Nephron (organoid): Measurements from ENCODE around the gene KCNC2.

Experiments used
- H3K27ac Mint-ChIP-seq, 3 experiments: 2 replicates each; pipeline ENCODE4 v1.8.0; 2020; ENCODE audit warnings: mixed read lengths in 3 of 3, mild to moderate bottlenecking in 2 of 3, moderate library complexity in 1 of 3
- H3K27me3 Mint-ChIP-seq: 2 replicates; pipeline ENCODE4 v1.8.0; 2021; ENCODE audit warnings: low read depth, mild to moderate bottlenecking, moderate library complexity, mixed read lengths
- H3K36me3 Mint-ChIP-seq: 2 replicates; pipeline ENCODE4 v1.8.0; 2020; ENCODE audit warnings: low read depth, mixed read lengths
- H3K4me1 Mint-ChIP-seq: 2 replicates; pipeline ENCODE4 v1.8.0; 2020; ENCODE audit warnings: mixed read lengths
- H3K4me3 Mint-ChIP-seq, 3 experiments: 2 replicates each; pipeline ENCODE4 v1.8.0; 2020; ENCODE audit warnings: mild to moderate bottlenecking in 3 of 3, mixed read lengths in 3 of 3, moderate library complexity in 2 of 3
- H3K9me3 Mint-ChIP-seq: 2 replicates; pipeline ENCODE4 v1.8.0; 2020; ENCODE audit warnings: mixed read lengths
- TF ChIP-seq, protein P1 (sequence below), 3 experiments: fragments of 200-600 bp; sonication (generic); IDR thresholded peaks; one replicate each; pipeline ENCODE4 v1.5.0; 2021; ENCODE audit warnings: antibody characterized with exemption in 3 of 3; ENCODE audit not compliant: unreplicated experiment in 3 of 3

Gene KCNC2

DNA sequence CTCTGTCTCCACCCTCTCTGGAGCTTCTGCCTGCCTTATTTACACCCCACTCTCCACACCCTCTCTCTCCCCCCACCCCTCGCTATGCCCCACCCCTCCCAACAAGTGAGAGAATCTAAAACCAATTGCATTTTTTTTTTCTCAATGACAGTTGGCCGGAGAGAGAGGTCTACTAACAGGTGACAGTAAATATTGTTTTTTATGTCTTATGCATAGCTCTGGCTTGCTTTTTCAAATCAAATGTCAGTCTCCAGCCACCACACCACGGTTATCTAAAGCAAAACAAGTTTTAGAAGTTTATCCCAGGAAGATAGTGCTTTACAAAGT, at the start of gene KCNC2:
KCNC2 (minus strand) TSS at position 28 of the 327 bp plus-strand sequence.
- H3K36me3 Mint-ChIP-seq, result no peaks in the 10 kb centered on the region
- no peak within 1 kb of the TSS for H3K27ac Mint-ChIP-seq
- H3K4me3 Mint-ChIP-seq, result peak within 1 kb of the TSS; percentile 70 to 81 (median 72)
- peaks cover 66% of the 10 kb centered on the region for H3K27me3 Mint-ChIP-seq
- peaks cover 7% of the 10 kb centered on the region for H3K9me3 Mint-ChIP-seq
- H3K4me1 Mint-ChIP-seq, result no peaks in the 10 kb centered on the region
- TF ChIP-seq, protein P1, sequence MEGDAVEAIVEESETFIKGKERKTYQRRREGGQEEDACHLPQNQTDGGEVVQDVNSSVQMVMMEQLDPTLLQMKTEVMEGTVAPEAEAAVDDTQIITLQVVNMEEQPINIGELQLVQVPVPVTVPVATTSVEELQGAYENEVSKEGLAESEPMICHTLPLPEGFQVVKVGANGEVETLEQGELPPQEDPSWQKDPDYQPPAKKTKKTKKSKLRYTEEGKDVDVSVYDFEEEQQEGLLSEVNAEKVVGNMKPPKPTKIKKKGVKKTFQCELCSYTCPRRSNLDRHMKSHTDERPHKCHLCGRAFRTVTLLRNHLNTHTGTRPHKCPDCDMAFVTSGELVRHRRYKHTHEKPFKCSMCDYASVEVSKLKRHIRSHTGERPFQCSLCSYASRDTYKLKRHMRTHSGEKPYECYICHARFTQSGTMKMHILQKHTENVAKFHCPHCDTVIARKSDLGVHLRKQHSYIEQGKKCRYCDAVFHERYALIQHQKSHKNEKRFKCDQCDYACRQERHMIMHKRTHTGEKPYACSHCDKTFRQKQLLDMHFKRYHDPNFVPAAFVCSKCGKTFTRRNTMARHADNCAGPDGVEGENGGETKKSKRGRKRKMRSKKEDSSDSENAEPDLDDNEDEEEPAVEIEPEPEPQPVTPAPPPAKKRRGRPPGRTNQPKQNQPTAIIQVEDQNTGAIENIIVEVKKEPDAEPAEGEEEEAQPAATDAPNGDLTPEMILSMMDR (IDR thresholded peaks at IDR 0.05; ENCODE audit: unreplicated experiment in 3 of 3), result no peak

DNA sequence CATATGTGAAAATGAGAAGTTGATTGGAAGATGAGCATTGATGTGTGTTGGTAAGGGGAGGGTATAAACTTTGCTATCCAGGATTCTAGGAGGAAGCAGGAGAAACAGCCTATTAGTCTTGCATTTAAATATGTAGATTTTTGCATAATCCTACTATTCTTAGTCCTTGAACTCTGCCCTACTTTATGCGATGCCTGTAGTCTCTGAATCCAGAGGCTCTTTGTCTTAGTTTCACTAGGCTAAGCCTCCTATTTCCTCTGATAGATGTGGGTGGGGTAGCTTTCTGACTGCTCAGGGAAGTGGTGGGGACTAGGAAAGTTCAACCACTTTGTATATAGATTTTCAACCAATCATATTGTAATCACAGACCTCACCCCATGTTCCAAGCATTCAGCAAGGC, 49.5 kb upstream of the KCNC2 start:
- Mint-ChIP-seq H3K36me3 (no peaks in the 10 kb centered on the region), H3K4me1 (peaks cover 8% of the 10 kb centered on the region), H3K27ac (peak overlapping the region in 1 of 3 experiments; percentile 46), H3K9me3 (no peaks in the 10 kb centered on the region), H3K27me3 (no peaks in the 10 kb centered on the region), H3K4me3 (no peak overlapping the region)
- TF ChIP-seq, protein P1 (IDR thresholded peaks at IDR 0.05; ENCODE audit: unreplicated experiment in 3 of 3), result no peak

- H3K9me3 Mint-ChIP-seq, result no peaks in the 10 kb centered on the region
- H3K27me3 Mint-ChIP-seq, result no peaks in the 10 kb centered on the region
- peaks cover 8% of the 10 kb centered on the region for H3K4me1 Mint-ChIP-seq
- peak overlapping the region; percentile 44 to 77 (median 46) for H3K27ac Mint-ChIP-seq
- TF ChIP-seq, protein P1 (IDR thresholded peaks at IDR 0.05; ENCODE audit: unreplicated experiment in 3 of 3), result no peak
- no peak overlapping the region for H3K4me3 Mint-ChIP-seq
- H3K36me3 Mint-ChIP-seq, result no peaks in the 10 kb centered on the region
These were observed 47.9 kb upstream of the KCNC2 start for GRCh38 chr12:75257510-75257909.

DNA sequence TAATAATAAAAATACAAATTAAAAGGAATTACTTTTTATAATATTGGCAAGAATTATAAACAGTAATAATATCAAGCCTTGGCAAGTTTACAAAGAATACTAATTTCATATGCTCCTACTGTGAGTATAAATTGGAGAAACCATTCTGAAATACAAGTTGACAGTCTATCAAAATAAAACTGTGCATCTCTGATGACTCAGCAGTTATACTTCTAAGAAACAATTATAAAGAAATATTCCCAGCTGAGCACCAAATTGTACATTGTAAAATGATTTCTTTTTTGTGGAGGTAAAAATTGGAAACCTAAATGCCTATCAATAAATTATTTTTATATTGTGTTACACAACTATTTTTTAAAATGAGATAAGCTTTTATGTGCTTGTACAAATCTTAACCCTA, 35.5 kb upstream of the KCNC2 start:
- no peaks in the 10 kb centered on the region for H3K36me3 Mint-ChIP-seq
- TF ChIP-seq, protein P1 (IDR thresholded peaks at IDR 0.05; ENCODE audit: unreplicated experiment in 3 of 3), result no peak
- H3K9me3 Mint-ChIP-seq, result peaks cover 5% of the 10 kb centered on the region
- H3K27ac Mint-ChIP-seq, result peak overlapping the region in 1 of 3 experiments; percentile 72
- no peaks in the 10 kb centered on the region for H3K27me3 Mint-ChIP-seq
- H3K4me1 Mint-ChIP-seq, result no peaks in the 10 kb centered on the region
- H3K4me3 Mint-ChIP-seq, result no peak overlapping the region

GRCh38 chr12:75239987-75240386, 30.3 kb upstream of the KCNC2 start:
- Mint-ChIP-seq H3K4me1 (no peaks in the 10 kb centered on the region), H3K36me3 (no peaks in the 10 kb centered on the region), H3K27me3 (no peaks in the 10 kb centered on the region), H3K27ac (no peak overlapping the region), H3K9me3 (peaks cover 5% of the 10 kb centered on the region), H3K4me3 (no peak overlapping the region)
- TF ChIP-seq, protein P1 (IDR thresholded peaks at IDR 0.05; ENCODE audit: unreplicated experiment in 3 of 3), result no peak

DNA sequence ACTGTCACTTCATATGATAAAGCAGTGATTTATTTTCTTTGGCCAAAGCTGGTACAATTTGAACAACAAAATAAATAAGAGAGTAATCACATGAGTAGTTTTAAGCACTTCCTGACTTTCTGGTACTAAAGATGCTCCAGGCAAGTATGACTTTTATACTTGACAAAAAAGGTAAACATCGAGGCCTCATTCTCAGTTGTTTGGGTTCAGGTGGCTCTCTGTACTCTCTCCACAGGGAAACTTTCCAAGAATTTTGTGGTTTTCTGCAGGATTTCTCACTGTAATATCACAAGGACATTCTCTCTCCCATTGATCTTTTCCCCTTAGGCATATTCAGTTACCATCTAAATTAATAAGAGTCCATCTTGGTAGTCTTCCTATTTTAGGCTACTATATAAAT, 26.6 kb upstream of the KCNC2 start:
- Mint-ChIP-seq H3K27me3 (no peaks in the 10 kb centered on the region), H3K4me3 (no peak overlapping the region)
- TF ChIP-seq, protein P1 (IDR thresholded peaks at IDR 0.05; ENCODE audit: unreplicated experiment in 3 of 3), result no peak

More for the DNA sequence above, 26.6 kb upstream of the KCNC2 start:
- H3K27ac Mint-ChIP-seq, result no peak overlapping the region
- peaks cover 9% of the 10 kb centered on the region for H3K9me3 Mint-ChIP-seq
- no peaks in the 10 kb centered on the region for H3K36me3 Mint-ChIP-seq
- H3K4me1 Mint-ChIP-seq, result no peaks in the 10 kb centered on the region
